Measurements from ENCODE around the gene AMBN. TPM values are rescaled to one million over a fixed set of nuclear protein-coding genes. Genes with fewer than 3 reads are reported as not detected.

Gene AMBN
- total and polyA plus RNA-seq, 9 of the 15 experiments (the other 6 are each of a cell fraction or from before 2014, with no cell fraction given) = 0.03 to 0.09 (median 0.07) TPM; not detected in 6

GRCh38 chr4:70575964-70576363 is 16.1 kb upstream of the AMBN start:
- ATAC-seq (no peak), FAIRE-seq (no peak), DNase-seq (ENCODE audit: extremely low read depth in 1 of 4, low spot score in 3 of 4) (no peak)
- in situ Hi-C loops (cut with MboI) = no loop called here
- no TSS peak for BruUV-seq (replicated peaks)
- no peaks in the 10 kb centered on the region for H3K9me1 ChIP-seq (ENCODE audit: control insufficient read depth, insufficient read depth, low read length)
- no peaks in the 10 kb centered on the region for H3K4me1 ChIP-seq (replicated peaks in 1 of 2; ENCODE audit: control insufficient read depth in 2 of 2, insufficient read depth in 2 of 2, low read length in 2 of 2)
- no peaks in the 10 kb centered on the region for H4K20me1 ChIP-seq (replicated peaks; ENCODE audit: control insufficient read depth, insufficient read depth, low read length)
- H3K4me2 ChIP-seq (ENCODE audit: insufficient read depth, low read length) = no peak overlapping the region
- no peak overlapping the region for H2AFZ ChIP-seq (ENCODE audit: low read depth, low read length)
- no peaks in the 10 kb centered on the region for H3K36me3 ChIP-seq (ENCODE audit: control insufficient read depth, insufficient read depth, low read length)
- no peaks in the 10 kb centered on the region for H3K79me2 ChIP-seq (ENCODE audit: control insufficient read depth, insufficient read depth, low read length)
- H3K27ac ChIP-seq (ENCODE audit: extremely low read depth, low read depth, low read length) = no peak overlapping the region
- no peak overlapping the region for H3K9ac ChIP-seq (ENCODE audit: insufficient read depth in 1 of 2, low read depth in 2 of 2, low read length in 2 of 2)
- ChIA-PET CTCF (ENCODE audit: low intra/inter-chr PET ratio) (no interaction called here), POLR2A (no interaction called here)
- no peaks in the 10 kb centered on the region for H3K27me3 ChIP-seq (ENCODE audit: control insufficient read depth in 2 of 2, insufficient read depth in 2 of 2, low read length in 2 of 2)
- intact Hi-C loops (cut with micrococcal nuclease) = no loop called here
- no peak overlapping the region for H3K4me3 ChIP-seq
- H3K9me3 ChIP-seq (replicated peaks; ENCODE audit: control insufficient read depth, insufficient read depth, low read depth, low read length) = no peaks in the 10 kb centered on the region
- TF ChIP-seq PPARD (CRISPR knock-in tag; IDR thresholded peaks at IDR 0.05) (no peak), ZNF175 (CRISPR knock-in tag; IDR thresholded peaks at IDR 0.05; ENCODE audit: low read depth) (no peak), NFRKB (IDR thresholded peaks at IDR 0.05; ENCODE audit: low read depth) (no peak), MAFF (IDR thresholded peaks at IDR 0.05; ENCODE audit: low read length) (no peak), ZBTB49 (CRISPR knock-in tag; IDR thresholded peaks at IDR 0.05; ENCODE audit: borderline replicate concordance) (no peak), ZFPM2 (CRISPR knock-in tag; IDR thresholded peaks at IDR 0.05) (no peak), ZMIZ1 (IDR thresholded peaks at IDR 0.05; ENCODE audit: low read depth in 2 of 2, low read length in 2 of 2) (no peak), CEBPZ (IDR thresholded peaks at IDR 0.05; ENCODE audit: borderline replicate concordance, low read depth, low read length) (no peak), NFIC (IDR thresholded peaks at IDR 0.05) (no peak), ZBTB12 (CRISPR knock-in tag; IDR thresholded peaks at IDR 0.05) (no peak), ZNF75A (CRISPR knock-in tag; IDR thresholded peaks at IDR 0.05) (no peak), MCM2 (IDR thresholded peaks at IDR 0.05; ENCODE audit: low read depth) (no peak), RBM25 (IDR thresholded peaks at IDR 0.05; ENCODE audit: low read depth, low read length, severe bottlenecking) (no peak), FOXK1 (CRISPR knock-in tag; IDR thresholded peaks at IDR 0.05; ENCODE audit: borderline replicate concordance) (no peak)

Data from K562 (cell line).